Stomach (tissue), 9 donors: ENCODE results near the gene ERC2. TPM values are rescaled to one million over a fixed set of nuclear protein-coding genes. Genes with fewer than 3 reads are reported as not detected.

Experiments used
- DNase-seq, 2 donors: peaks; one replicate each; pipeline versions ENCODE4 v3.0.0 to v3.0.0-alpha.2; 2013 to 2019
- H3K27ac ChIP-seq, 5 donors: fragments of 200-600 bp in 4 of 5; sonication (generic) in 4 of 5; one replicate each; pipeline ENCODE4 v1.5.1; 2013 to 2019; ENCODE audit warnings: mild to moderate bottlenecking in 1 of 5, moderate library complexity in 1 of 5
- H3K27me3 ChIP-seq, 3 donors: fragments of 200-600 bp; sonication (generic); one replicate each; pipeline ENCODE4 v1.5.1; 2017 to 2019; ENCODE audit warnings: mixed run types in 1 of 3
- H3K36me3 ChIP-seq, 4 donors: fragments of 200-600 bp; sonication (generic); 1 replicate in 3 of 4; 2 replicates in 1 of 4; pipeline ENCODE4 v1.5.1; 2016 to 2019
- H3K4me1 ChIP-seq, 4 donors: fragments of 200-600 bp; sonication (generic); one replicate each; pipeline ENCODE4 v1.5.1; 2016 to 2019
- H3K4me3 ChIP-seq, 4 donors: fragments of 200-600 bp; sonication (generic) in 3 of 4; one replicate each; pipeline ENCODE4 v1.5.1; 2016 to 2019; ENCODE audit warnings: mild to moderate bottlenecking in 1 of 4
- H3K9me3 ChIP-seq, 4 donors: fragments of 200-600 bp; sonication (generic); one replicate each; pipeline ENCODE4 v1.5.1; 2016 to 2019
- EP300 ChIP-seq: sonication (generic); formaldehyde crosslinking; IDR thresholded peaks from one replicate; pipeline ENCODE4 v1.6.1; 2017; ENCODE audit warnings: antibody characterized with exemption
- POLR2A ChIP-seq, 4 donors: fragments of 450-650 bp; IDR thresholded peaks; one replicate each; pipeline ENCODE4 v1.6.1; 2016; ENCODE audit warnings: antibody characterized with exemption in 4 of 4, control low read depth in 2 of 4, mild to moderate bottlenecking in 1 of 4, moderate library complexity in 1 of 4
- POLR2AphosphoS5 ChIP-seq, 3 donors: sonication (generic); formaldehyde crosslinking; IDR thresholded peaks; one replicate each; pipeline ENCODE4 v1.6.1; 2016; ENCODE audit warnings: antibody characterized with exemption in 3 of 3
- WGBS, 5 donors: extraction: QIAGEN DNeasy Blood & Tissue Kit in 3 of 5; methylation state at CpG; one replicate each; pipeline versions ENCODE4 v1.1.5 to v1.1.7; 2013 to 2018; 5-methylcytosine and 5-hydroxymethylcytosine counted together
- intact Hi-C: fragments of 100-400 bp; cut with DNase I; formaldehyde crosslinking; loops from one replicate; pipeline ENCODE4 v1.15.1; 2023; ENCODE audit warnings: low total_unique reads
- polyA plus RNA-seq, 3 donors: library from polyadenylated mRNA; stranded (reverse); fragments of 200-250 nt; gene quantifications; one replicate each; pipeline ENCODE4 v1.2.3, GENCODE V29; 2013
- small RNA-seq, 4 donors: library from RNA; depleted of rRNA; stranded (forward); fragments of <200 nt; gene quantifications; one replicate each; pipeline ENCODE3, GENCODE V24; 2016
- total RNA-seq, 5 donors: library from RNA; depleted of rRNA; stranded (reverse); fragments of >200 nt; gene quantifications; one replicate each; pipeline versions ENCODE4 v1.1.0 to v1.2.3, GENCODE V29; 2014 to 2016
- TF ChIP-seq, protein P1 (sequence below), 7 experiments: fragments of 450-650 bp in 4 of 7; fragments of 200-600 bp in 3 of 7; sonication (generic) in 3 of 7; IDR thresholded peaks; one replicate each; pipeline ENCODE4 v1.5.1; 2016 to 2019; ENCODE audit warnings: antibody characterized with exemption in 7 of 7, control low read depth in 2 of 7, mild to moderate bottlenecking in 1 of 7
- donor health status: healthy with polysubstance abuse.
- donor health status: Bipolar disorder and iron deficiency.
- donor health status: healthy.

The ERC2 gene
- total and polyA plus RNA-seq, 8 donors: 0.43 to 3.1 (median 1.3) TPM; not detected in 2

GRCh38 chr3:55466526-55466925, 1001.7 kb downstream of the ERC2 start:
- DNase-seq: no peak
- TF ChIP-seq, protein P1, sequence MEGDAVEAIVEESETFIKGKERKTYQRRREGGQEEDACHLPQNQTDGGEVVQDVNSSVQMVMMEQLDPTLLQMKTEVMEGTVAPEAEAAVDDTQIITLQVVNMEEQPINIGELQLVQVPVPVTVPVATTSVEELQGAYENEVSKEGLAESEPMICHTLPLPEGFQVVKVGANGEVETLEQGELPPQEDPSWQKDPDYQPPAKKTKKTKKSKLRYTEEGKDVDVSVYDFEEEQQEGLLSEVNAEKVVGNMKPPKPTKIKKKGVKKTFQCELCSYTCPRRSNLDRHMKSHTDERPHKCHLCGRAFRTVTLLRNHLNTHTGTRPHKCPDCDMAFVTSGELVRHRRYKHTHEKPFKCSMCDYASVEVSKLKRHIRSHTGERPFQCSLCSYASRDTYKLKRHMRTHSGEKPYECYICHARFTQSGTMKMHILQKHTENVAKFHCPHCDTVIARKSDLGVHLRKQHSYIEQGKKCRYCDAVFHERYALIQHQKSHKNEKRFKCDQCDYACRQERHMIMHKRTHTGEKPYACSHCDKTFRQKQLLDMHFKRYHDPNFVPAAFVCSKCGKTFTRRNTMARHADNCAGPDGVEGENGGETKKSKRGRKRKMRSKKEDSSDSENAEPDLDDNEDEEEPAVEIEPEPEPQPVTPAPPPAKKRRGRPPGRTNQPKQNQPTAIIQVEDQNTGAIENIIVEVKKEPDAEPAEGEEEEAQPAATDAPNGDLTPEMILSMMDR (IDR thresholded peaks at IDR 0.05): no peak
- no peak for TF ChIP-seq POLR2A (IDR thresholded peaks at IDR 0.05)
- no peak for TF ChIP-seq POLR2AphosphoS5 (IDR thresholded peaks at IDR 0.05)
- no peak for TF ChIP-seq EP300
- Histone ChIP-seq H3K27ac (no peak overlapping the region), H3K4me1 (peaks cover 0 to 6% (median 0%) of the 10 kb centered on the region in 4 donors), H3K9me3 (no peaks in the 10 kb centered on the region), H3K27me3 (no peaks in the 10 kb centered on the region), H3K4me3 (no peak overlapping the region), H3K36me3 (peaks cover 0 to 6% (median 2%) of the 10 kb centered on the region in 4 donors)
- intact Hi-C loops: no loop called here
- WGBS, 5 donors: 84 to 93% (median 88%) methylated on average over 3 of the region's 3 CpGs

DNA sequence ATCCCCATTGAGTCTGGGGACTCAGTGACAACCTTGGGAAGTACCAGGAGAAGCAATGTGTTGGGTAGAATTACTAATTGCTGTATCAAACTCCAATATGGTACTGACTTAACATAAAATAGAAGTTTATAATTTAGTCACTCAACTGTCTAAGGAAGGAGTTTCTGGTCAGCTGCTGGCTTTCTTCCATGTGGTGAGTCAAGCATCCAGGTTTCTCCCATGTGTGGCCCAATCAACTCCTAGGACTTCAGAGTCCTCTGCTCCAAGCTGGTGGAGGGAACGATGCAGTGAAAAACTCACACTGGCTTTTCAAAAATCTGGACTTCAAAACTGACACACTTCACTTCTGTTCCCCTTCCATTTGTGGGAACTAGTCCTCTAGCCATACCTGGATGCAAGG, 1006.4 kb downstream of the ERC2 start:
- intact Hi-C loops: no loop called here
- 73 to 100% (median 95%) methylated on average over 1 of the region's 1 CpG for WGBS, 5 donors
- Histone ChIP-seq H3K4me1 (no peaks in the 10 kb centered on the region), H3K27ac (no peak overlapping the region), H3K4me3 (no peak overlapping the region), H3K27me3 (no peaks in the 10 kb centered on the region), H3K36me3 (no peaks in the 10 kb centered on the region), H3K9me3 (no peaks in the 10 kb centered on the region)
- DNase-seq: no peak
- TF ChIP-seq POLR2A (IDR thresholded peaks at IDR 0.05) (no peak), EP300 (no peak), POLR2AphosphoS5 (IDR thresholded peaks at IDR 0.05) (no peak)
- TF ChIP-seq, protein P1 (IDR thresholded peaks at IDR 0.05): no peak

- DNase-seq: no peak
- no peak overlapping the region for H3K4me3 ChIP-seq
- intact Hi-C loops: no loop called here
- TF ChIP-seq POLR2AphosphoS5 (IDR thresholded peaks at IDR 0.05) (no peak), POLR2A (IDR thresholded peaks at IDR 0.05) (no peak), EP300 (no peak)
- TF ChIP-seq, protein P1 (IDR thresholded peaks at IDR 0.05): no peak
- no peaks in the 10 kb centered on the region for H3K36me3 ChIP-seq
- no peaks in the 10 kb centered on the region for H3K27me3 ChIP-seq
- no peaks in the 10 kb centered on the region for H3K9me3 ChIP-seq
- no peaks in the 10 kb centered on the region for H3K4me1 ChIP-seq
- H3K27ac ChIP-seq: no peak overlapping the region
These were observed 1008.4 kb downstream of the ERC2 start for GRCh38 chr3:55459838-55460237.

Small RNA genes within 50 kb of the gene (small RNA-seq; reads per million reads assigned to genes)
- gene MIR3938 (0 to 0.68 (median 0.10) reads per million in 4 donors), gene RNA5SP133 (0 reads per million in 4 donors)

Other genes with a start within 250 kb of the ERC2 start
- gene CCDC66, start 88.7 kb upstream of the ERC2 start, total RNA-seq: 10 to 100 TPM in 4 of 5 donors, 1 to 10 TPM in 1; 3.5 to 66.3 (median 29.6) TPM
- gene CCDC66, start 88.7 kb upstream of the ERC2 start, polyA plus RNA-seq: 1 to 10 TPM; 4.9 to 7.0 (median 6.2) TPM
- 100 to 1,000 TPM in 2 of 5 donors, 10 to 100 TPM in 3; 30.1 to 223 (median 73.2) TPM for gene TASOR, start 214.8 kb upstream of the ERC2 start, total RNA-seq
- gene TASOR, start 214.8 kb upstream of the ERC2 start, polyA plus RNA-seq: 10 to 100 TPM; 13.0 to 17.0 (median 16.2) TPM